PC-9 (cell line): ENCODE results near the gene KIFAP3. TPM values are rescaled to one million over a fixed set of nuclear protein-coding genes. Genes with fewer than 3 reads are reported as not detected.

Experiments used
- BruUV-seq: library from RNA; stranded (reverse); fragments of 400-500 nt; replicated peaks from 2 replicates; lab custom pipeline; 2021; lab: Mats Ljungman, UMichigan
- CTCF ChIA-PET: fragments of 300-600 bp; sonication (Branson Sonifier 250); formaldehyde crosslinking; loops from one replicate; lab custom pipeline; 2022; ENCODE audit warnings: antibody characterized with exemption; lab: Charles Lee
- POLR2A ChIA-PET: fragments of 300-600 bp; sonication (Branson Sonifier 250); formaldehyde crosslinking; loops from one replicate; lab custom pipeline; 2022; ENCODE audit warnings: antibody characterized with exemption; ENCODE audit not compliant: unreplicated experiment; lab: Charles Lee
- DNase-seq, 2 experiments: peaks; one replicate each; pipeline versions ENCODE4 v3.0.0 to v3.0.0-alpha.2; 2015 to 2022; ENCODE audit warnings: mixed read lengths in 1 of 2
- H2AFZ ChIP-seq: fragments of 200-600 bp; sonication (generic); 2 replicates; pipeline ENCODE4 v1.8.1; 2017; ENCODE audit warnings: antibody characterized with exemption
- H3F3A ChIP-seq: fragments of 200-600 bp; sonication (generic); 2 replicates; pipeline ENCODE4 v1.8.1; 2017; ENCODE audit warnings: antibody characterized with exemption, mild to moderate bottlenecking, low read depth; ENCODE audit not compliant: insufficient read depth
- H3K27ac ChIP-seq: fragments of 200-600 bp; sonication (generic); 2 replicates; pipeline ENCODE4 v1.6.1; 2016; ENCODE audit warnings: mixed run types
- H3K27me3 ChIP-seq: fragments of 200-600 bp; sonication (generic); 2 replicates; pipeline ENCODE4 v1.6.1; 2016; ENCODE audit warnings: low read depth, mixed run types; ENCODE audit not compliant: insufficient read depth
- H3K36me3 ChIP-seq: fragments of 200-600 bp; sonication (generic); 2 replicates; pipeline ENCODE4 v1.6.1; 2016; ENCODE audit warnings: low read depth, mixed run types
- H3K4me1 ChIP-seq: fragments of 200-600 bp; sonication (generic); replicated peaks from 2 replicates; pipeline ENCODE4 v1.6.1; 2016; ENCODE audit warnings: mixed run types; ENCODE audit not compliant: insufficient read depth
- H3K4me2 ChIP-seq: fragments of 200-600 bp; sonication (generic); 2 replicates; pipeline ENCODE4 v1.6.1; 2017; ENCODE audit warnings: mixed run types
- H3K4me3 ChIP-seq: fragments of 200-600 bp; sonication (generic); 2 replicates; pipeline ENCODE4 v1.6.1; 2016; ENCODE audit warnings: mixed run types
- H3K79me2 ChIP-seq: fragments of 200-600 bp; sonication (generic); 2 replicates; pipeline ENCODE4 v1.6.1; 2017; ENCODE audit warnings: low read depth, mixed run types
- H3K9me2 ChIP-seq: fragments of 200-600 bp; sonication (generic); 2 replicates; pipeline ENCODE4 v1.8.1; 2017; ENCODE audit warnings: mild to moderate bottlenecking; ENCODE audit not compliant: insufficient read depth
- H3K9me3 ChIP-seq: fragments of 200-600 bp; sonication (generic); 2 replicates; pipeline ENCODE4 v1.8.1; 2016; ENCODE audit warnings: low read depth; ENCODE audit not compliant: insufficient read depth
- H4K20me1 ChIP-seq: fragments of 200-600 bp; sonication (generic); 2 replicates; pipeline ENCODE4 v1.8.1; 2017; ENCODE audit not compliant: insufficient read depth
- EZH2 ChIP-seq: fragments of 200-600 bp; sonication (generic); IDR thresholded peaks from 2 replicates; pipeline ENCODE4 v1.8.0; 2017; ENCODE audit warnings: antibody characterized with exemption, low read depth
- intact Hi-C: fragments of 100-400 bp; cut with micrococcal nuclease; formaldehyde crosslinking; loops from one replicate; pipeline ENCODE4 v1.10.0; 2022; ENCODE audit not compliant: unreplicated experiment
- total RNA-seq: library from RNA; stranded (reverse); gene quantifications from 2 replicates; pipeline ENCODE4 v1.2.3, GENCODE V29; 2021
- TF ChIP-seq, protein P1 (sequence below): fragments of 200-600 bp; sonication (generic); conservative IDR thresholded peaks from 2 replicates; pipeline ENCODE4 v1.6.1; 2017; ENCODE audit warnings: mixed run types, antibody characterized with exemption, mild to moderate bottlenecking, moderate library complexity

Gene KIFAP3
- total RNA-seq, 1 experiment from 2014 or later: 9.7 TPM

DNA sequence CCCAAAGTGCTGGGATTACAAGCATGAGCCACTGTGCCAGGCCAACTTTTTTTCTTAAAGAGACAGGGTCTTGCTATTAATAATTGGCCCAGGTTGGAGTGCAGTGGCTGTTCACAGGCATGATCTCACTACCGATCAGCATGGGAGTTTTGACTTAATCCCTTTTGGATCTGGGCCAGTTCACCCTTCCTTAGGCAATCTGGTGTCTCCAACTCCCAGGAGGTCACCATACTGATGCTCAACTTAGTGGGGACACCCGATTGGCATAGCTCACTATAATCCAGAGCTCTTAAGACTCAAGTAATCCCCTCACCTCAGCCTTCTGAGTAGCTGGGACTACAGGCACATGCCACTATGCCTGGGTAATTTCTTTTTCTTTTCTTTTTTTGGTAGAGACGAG, 116.6 kb downstream of the KIFAP3 start:
- no peaks in the 10 kb centered on the region for H3K9me2 ChIP-seq
- no peak overlapping the region for H3K4me3 ChIP-seq
- CTCF ChIA-PET: no interaction called here
- H2AFZ ChIP-seq: no peak overlapping the region
- no peaks in the 10 kb centered on the region for H3K9me3 ChIP-seq
- no peak overlapping the region for H3K4me2 ChIP-seq
- H3K4me1 ChIP-seq: no peaks in the 10 kb centered on the region
- H3F3A ChIP-seq: no peaks in the 10 kb centered on the region; the same call in 1 of the 2 replicates
- intact Hi-C loops: no loop called here
- no peaks in the 10 kb centered on the region for H3K36me3 ChIP-seq
- POLR2A ChIA-PET: no interaction called here
- H3K27ac ChIP-seq: no peak overlapping the region
- TF ChIP-seq EZH2: no peak
- TF ChIP-seq, protein P1, sequence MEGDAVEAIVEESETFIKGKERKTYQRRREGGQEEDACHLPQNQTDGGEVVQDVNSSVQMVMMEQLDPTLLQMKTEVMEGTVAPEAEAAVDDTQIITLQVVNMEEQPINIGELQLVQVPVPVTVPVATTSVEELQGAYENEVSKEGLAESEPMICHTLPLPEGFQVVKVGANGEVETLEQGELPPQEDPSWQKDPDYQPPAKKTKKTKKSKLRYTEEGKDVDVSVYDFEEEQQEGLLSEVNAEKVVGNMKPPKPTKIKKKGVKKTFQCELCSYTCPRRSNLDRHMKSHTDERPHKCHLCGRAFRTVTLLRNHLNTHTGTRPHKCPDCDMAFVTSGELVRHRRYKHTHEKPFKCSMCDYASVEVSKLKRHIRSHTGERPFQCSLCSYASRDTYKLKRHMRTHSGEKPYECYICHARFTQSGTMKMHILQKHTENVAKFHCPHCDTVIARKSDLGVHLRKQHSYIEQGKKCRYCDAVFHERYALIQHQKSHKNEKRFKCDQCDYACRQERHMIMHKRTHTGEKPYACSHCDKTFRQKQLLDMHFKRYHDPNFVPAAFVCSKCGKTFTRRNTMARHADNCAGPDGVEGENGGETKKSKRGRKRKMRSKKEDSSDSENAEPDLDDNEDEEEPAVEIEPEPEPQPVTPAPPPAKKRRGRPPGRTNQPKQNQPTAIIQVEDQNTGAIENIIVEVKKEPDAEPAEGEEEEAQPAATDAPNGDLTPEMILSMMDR: no peak
- no peak for DNase-seq
- no peaks in the 10 kb centered on the region for H3K79me2 ChIP-seq
- H3K27me3 ChIP-seq: no peaks in the 10 kb centered on the region
- no peaks in the 10 kb centered on the region for H4K20me1 ChIP-seq
- no TSS peak for BruUV-seq

- CTCF ChIA-PET: no interaction called here
- intact Hi-C loops: no loop called here
These were observed 123.4 kb downstream of the KIFAP3 start for GRCh38 chr1:169951108-169951507.

GRCh38 chr1:169949139-169949538, 125.4 kb downstream of the KIFAP3 start:
- H3K9me2 ChIP-seq: no peaks in the 10 kb centered on the region; the same call in 1 of the 2 replicates
- no peak for DNase-seq
- H3K27me3 ChIP-seq: no peaks in the 10 kb centered on the region
- intact Hi-C loops: no loop called here
- no TSS peak for BruUV-seq
- no peaks in the 10 kb centered on the region for H4K20me1 ChIP-seq
- ChIA-PET CTCF (no interaction called here), POLR2A (no interaction called here)
- no peaks in the 10 kb centered on the region for H3K79me2 ChIP-seq
- no peaks in the 10 kb centered on the region for H3K9me3 ChIP-seq
- no peaks in the 10 kb centered on the region for H3K36me3 ChIP-seq
- H3K27ac ChIP-seq: no peak overlapping the region
- no peak overlapping the region for H3K4me2 ChIP-seq
- no peak overlapping the region for H3K4me3 ChIP-seq
- TF ChIP-seq, protein P1: no peak
- no peak for TF ChIP-seq EZH2
- H3F3A ChIP-seq: no peaks in the 10 kb centered on the region; the same call in 1 of the 2 replicates
- no peak overlapping the region for H2AFZ ChIP-seq
- H3K4me1 ChIP-seq: no peaks in the 10 kb centered on the region

More at GRCh38 chr1:169951108-169951507, 123.4 kb downstream of the KIFAP3 start:
- Histone ChIP-seq H3K27ac (no peak overlapping the region), H3K4me2 (no peak overlapping the region), H3K36me3 (no peaks in the 10 kb centered on the region), H3K79me2 (no peaks in the 10 kb centered on the region), H2AFZ (no peak overlapping the region), H3K9me3 (no peaks in the 10 kb centered on the region), H4K20me1 (no peaks in the 10 kb centered on the region), H3K27me3 (no peaks in the 10 kb centered on the region), H3K4me3 (no peak overlapping the region), H3F3A (no peaks in the 10 kb centered on the region; the same call in 1 of the 2 replicates), H3K9me2 (no peaks in the 10 kb centered on the region; the same call in 1 of the 2 replicates), H3K4me1 (no peaks in the 10 kb centered on the region)
- TF ChIP-seq EZH2: no peak
- TF ChIP-seq, protein P1: no peak
- no TSS peak for BruUV-seq
- POLR2A ChIA-PET: no interaction called here
- no peak for DNase-seq
